ENCODE data around the gene MAPK11.

The MAPK11 gene

GRCh38 chr22:50310949-50311444 is 40.8 kb upstream of the MAPK11 start:
- Histone ChIP-seq H4K20me1 (peaks cover 0 to 45% (median 15%) of the 10 kb centered on the region in 11 experiments; a peak in 14 of 22 replicates), H3K4me2 (peak overlapping the region; percentile 36 to 100 (median 97); a peak in 21 of 22 replicates), H3K27ac (no peak overlapping the region), H3K9me3 (replicated peaks in 1 of 11) (no peaks in the 10 kb centered on the region), H3K27me3 (peaks cover 0 to 27% (median 0%) of the 10 kb centered on the region in 11 experiments; a peak in 5 of 22 replicates), H3K9ac (peak overlapping the region in 3 of 11 experiments; percentile 19 to 40 (median 27); a peak in 2 of 22 replicates), H3K4me1 (peaks cover 72 to 86% (median 82%) of the 10 kb centered on the region in 10 experiments), H3K36me3 (no peaks in the 10 kb centered on the region), H3K4me3 (no peak overlapping the region; a peak in 1 of 20 replicates)
- no peak for TF ChIP-seq Cebpa-rat (IDR thresholded peaks at IDR 0.05)

GRCh38 chr22:50310031-50310722 is 40.0 kb upstream of the MAPK11 start:
- H3K36me3 ChIP-seq: no peaks in the 10 kb centered on the region
- H3K4me1 ChIP-seq: peaks cover 69 to 86% (median 82%) of the 10 kb centered on the region in 10 experiments
- peak overlapping the region in 1 of 10 experiments; percentile 35; a peak in 1 of 20 replicates for H3K4me3 ChIP-seq
- H3K27me3 ChIP-seq: peaks cover 0 to 19% (median 0%) of the 10 kb centered on the region in 11 experiments; a peak in 4 of 22 replicates
- peak overlapping the region in 9 of 11 experiments; percentile 66 to 89 (median 85); a peak in 10 of 22 replicates for H3K27ac ChIP-seq
- peaks cover 0 to 51% (median 23%) of the 10 kb centered on the region in 11 experiments; a peak in 19 of 22 replicates for H4K20me1 ChIP-seq
- H3K9me3 ChIP-seq (replicated peaks in 1 of 11): no peaks in the 10 kb centered on the region
- TF ChIP-seq Cebpa-rat (IDR thresholded peaks at IDR 0.05): no peak
- H3K4me2 ChIP-seq: peak overlapping the region; percentile 88 to 100 (median 98)
- peak overlapping the region in 9 of 11 experiments; percentile 64 to 80 (median 76); a peak in 12 of 22 replicates for H3K9ac ChIP-seq

- peak overlapping the region in 8 of 10 experiments; percentile 33 to 66 (median 50); a peak in 11 of 20 replicates for H3K4me3 ChIP-seq
- no peaks in the 10 kb centered on the region for H3K36me3 ChIP-seq
- H3K4me1 ChIP-seq: peaks cover 68 to 86% (median 82%) of the 10 kb centered on the region in 10 experiments
- peak overlapping the region; percentile 88 to 100 (median 98) for H3K4me2 ChIP-seq
- H3K27me3 ChIP-seq: peaks cover 0 to 15% (median 0%) of the 10 kb centered on the region in 11 experiments; a peak in 4 of 22 replicates
- peak overlapping the region; percentile 38 to 89 (median 84); a peak in 21 of 22 replicates for H3K27ac ChIP-seq
- H3K9ac ChIP-seq: peak overlapping the region; percentile 64 to 80 (median 75); a peak in 20 of 22 replicates
- TF ChIP-seq Cebpa-rat (IDR thresholded peaks at IDR 0.05): no peak
- H3K9me3 ChIP-seq (replicated peaks in 1 of 11): no peaks in the 10 kb centered on the region
- peaks cover 0 to 51% (median 24%) of the 10 kb centered on the region in 11 experiments; a peak in 18 of 22 replicates for H4K20me1 ChIP-seq
Observed at GRCh38 chr22:50309601-50309991, 39.4 kb upstream of the MAPK11 start.

GRCh38 chr22:50308986-50309600 is 38.9 kb upstream of the MAPK11 start:
- no peaks in the 10 kb centered on the region for H3K9me3 ChIP-seq (replicated peaks in 1 of 11)
- TF ChIP-seq Cebpa-rat (IDR thresholded peaks at IDR 0.05): no peak
- H4K20me1 ChIP-seq: peaks cover 2 to 54% (median 27%) of the 10 kb centered on the region in 11 experiments; a peak in 20 of 22 replicates
- H3K27me3 ChIP-seq: peaks cover 0 to 15% (median 0%) of the 10 kb centered on the region in 11 experiments; a peak in 4 of 22 replicates
- H3K4me3 ChIP-seq: peak overlapping the region in 8 of 10 experiments; percentile 33 to 66 (median 50); a peak in 13 of 20 replicates
- H3K36me3 ChIP-seq: no peaks in the 10 kb centered on the region
- peak overlapping the region; percentile 64 to 80 (median 75) for H3K9ac ChIP-seq
- peak overlapping the region; percentile 38 to 89 (median 84); a peak in 21 of 22 replicates for H3K27ac ChIP-seq
- peaks cover 65 to 85% (median 80%) of the 10 kb centered on the region in 10 experiments for H3K4me1 ChIP-seq
- peak overlapping the region; percentile 88 to 100 (median 98) for H3K4me2 ChIP-seq

GRCh38 chr22:50308597-50308935 is 38.4 kb upstream of the MAPK11 start:
- peaks cover 65 to 85% (median 80%) of the 10 kb centered on the region in 10 experiments for H3K4me1 ChIP-seq
- H3K4me3 ChIP-seq: peak overlapping the region in 9 of 10 experiments; percentile 33 to 66 (median 49); a peak in 18 of 20 replicates
- no peak for TF ChIP-seq Cebpa-rat (IDR thresholded peaks at IDR 0.05)
- no peaks in the 10 kb centered on the region for H3K36me3 ChIP-seq
- H3K9ac ChIP-seq: peak overlapping the region; percentile 64 to 80 (median 75)
- peak overlapping the region; percentile 38 to 89 (median 84); a peak in 21 of 22 replicates for H3K27ac ChIP-seq
- H3K27me3 ChIP-seq: peaks cover 0 to 15% (median 0%) of the 10 kb centered on the region in 11 experiments; a peak in 4 of 22 replicates
- peaks cover 8 to 59% (median 32%) of the 10 kb centered on the region in 11 experiments; a peak in 21 of 22 replicates for H4K20me1 ChIP-seq
- H3K4me2 ChIP-seq: peak overlapping the region; percentile 88 to 100 (median 98)
- H3K9me3 ChIP-seq (replicated peaks in 1 of 11): no peaks in the 10 kb centered on the region

GRCh38 chr22:50307890-50308596 is 37.9 kb upstream of the MAPK11 start:
- Histone ChIP-seq H3K4me2 (peak overlapping the region; percentile 88 to 100 (median 98)), H3K4me1 (peaks cover 68 to 85% (median 82%) of the 10 kb centered on the region in 10 experiments), H3K27me3 (peaks cover 0 to 15% (median 0%) of the 10 kb centered on the region in 11 experiments; a peak in 4 of 22 replicates), H4K20me1 (peaks cover 13 to 65% (median 37%) of the 10 kb centered on the region in 11 experiments; a peak in 21 of 22 replicates), H3K27ac (peak overlapping the region; percentile 63 to 89 (median 84)), H3K9ac (peak overlapping the region; percentile 64 to 80 (median 75)), H3K4me3 (peak overlapping the region; percentile 33 to 66 (median 49); a peak in 18 of 20 replicates), H3K9me3 (replicated peaks in 1 of 11) (no peaks in the 10 kb centered on the region), H3K36me3 (0 out of 22 replicates have a peak, but pooled peaks cover 0 to 3% (median 0%) of the 10 kb centered on the region in 11 experiments)
- no peak for TF ChIP-seq Cebpa-rat (IDR thresholded peaks at IDR 0.05)

GRCh38 chr22:50306753-50307749 is 36.9 kb upstream of the MAPK11 start, which contains the start of gene PLXNB2:
Gene PLXNB2 (minus strand): TSS chr22:50307646. CDS start chr22:50290584, 17,062 bp downstream.
- no peak for TF ChIP-seq Cebpa-rat (IDR thresholded peaks at IDR 0.05)
- Histone ChIP-seq H3K4me2 (peak within 1 kb of the TSS; percentile 97 to 100 (median 100)), H4K20me1 (peaks cover 23 to 74% (median 47%) of the 10 kb centered on the region in 11 experiments; a peak in 21 of 22 replicates), H3K9ac (peak within 1 kb of the TSS; percentile 92 to 98 (median 96)), H3K27me3 (peaks cover 0 to 12% (median 0%) of the 10 kb centered on the region in 11 experiments; a peak in 4 of 22 replicates), H3K4me1 (peaks cover 73 to 85% (median 83%) of the 10 kb centered on the region in 10 experiments), H3K27ac (peak within 1 kb of the TSS; percentile 89 to 98 (median 93)), H3K9me3 (replicated peaks in 1 of 11) (no peaks in the 10 kb centered on the region), H3K36me3 (0 out of 22 replicates have a peak, but pooled peaks cover 0 to 9% (median 0%) of the 10 kb centered on the region in 11 experiments), H3K4me3 (peak within 1 kb of the TSS; percentile 80 to 100 (median 97))

Measured in BLaER1 treated with 17β-estradiol and CSF1 and Interleukin-3, amounts not matched to agents 10 nM and 100 nM (cell line).